ENCODE measurements around the gene COMMD10.

GRCh38 chr5:116144991-116145390 lies 60.2 kb downstream of the COMMD10 start:
- TF ChIP-seq POLR2AphosphoS5 (IDR thresholded peaks at IDR 0.05; ENCODE audit: low read depth, low read length) (no peak), REST (IDR thresholded peaks at IDR 0.05; ENCODE audit: insufficient read depth in 1 of 2, low read depth in 2 of 2, low read length in 2 of 2) (no peak), SIN3A (IDR thresholded peaks at IDR 0.05; ENCODE audit: borderline replicate concordance, insufficient read depth, low read length) (no peak), TAF1 (IDR thresholded peaks at IDR 0.05; ENCODE audit: borderline replicate concordance, insufficient read depth, low read length) (no peak)
